ENCODE data around the gene SHROOM1.
"Not testable (repeated sequence)": the region's sequence is repeated elsewhere in the genome, so short reads cannot be mapped to it uniquely, and the experiment has no call there.

SHROOM1 gene

DNA sequence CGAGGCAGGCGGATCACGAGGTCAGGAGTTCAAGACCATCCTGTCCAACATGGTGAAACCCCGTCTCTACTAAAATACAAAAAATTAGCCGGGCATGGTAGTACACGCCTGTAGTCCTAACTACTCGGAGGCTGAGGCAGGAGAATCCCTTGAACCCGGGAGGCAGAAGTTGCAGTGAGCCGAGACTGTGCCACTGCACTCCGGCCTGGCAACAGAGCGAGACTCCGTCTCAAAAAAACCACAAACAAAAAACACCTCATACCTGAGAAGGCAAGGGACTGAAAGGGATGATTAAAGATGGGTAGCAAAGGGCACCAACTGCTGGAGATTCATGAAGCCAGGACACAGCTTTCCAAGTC, 23.7 kb downstream of the SHROOM1 start:
- DNase-seq (ENCODE audit: low read depth in 2 of 2) = not testable (repeated sequence)

- DNase-seq (ENCODE audit: low read depth in 2 of 2) = not testable (repeated sequence)
These were observed 24.6 kb downstream of the SHROOM1 start for GRCh38 chr5:132805872-132806271.

GRCh38 chr5:132804219-132804618, 26.2 kb downstream of the SHROOM1 start:
- not testable (repeated sequence) for DNase-seq (ENCODE audit: low read depth in 2 of 2)

GRCh38 chr5:132802685-132803066, 27.8 kb downstream of the SHROOM1 start:
- DNase-seq (ENCODE audit: low read depth in 2 of 2) = not testable (repeated sequence)

GRCh38 chr5:132802044-132802684, 28.3 kb downstream of the SHROOM1 start:
- no peak for DNase-seq (ENCODE audit: low read depth in 2 of 2)

DNA sequence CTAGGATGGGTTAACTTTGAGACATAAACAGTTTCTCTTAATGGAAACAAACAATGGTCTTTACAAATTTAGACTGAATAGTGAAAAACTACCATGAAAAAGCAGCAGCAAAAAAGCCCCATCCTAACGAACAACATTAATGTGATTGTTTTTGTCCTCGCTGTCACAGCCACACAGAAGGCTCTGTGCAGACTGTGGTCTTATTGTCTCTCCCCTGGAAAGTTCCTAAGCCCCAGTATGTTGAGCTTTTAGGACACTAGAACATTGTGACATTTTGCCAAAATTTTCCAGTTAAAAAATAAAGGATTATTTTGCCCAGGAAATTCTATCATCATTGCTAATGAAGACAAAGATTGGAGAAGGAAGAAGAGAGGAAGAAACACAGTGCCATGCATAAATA, 29.9 kb downstream of the SHROOM1 start:
- DNase-seq (ENCODE audit: low read depth in 2 of 2) = no peak

DNA sequence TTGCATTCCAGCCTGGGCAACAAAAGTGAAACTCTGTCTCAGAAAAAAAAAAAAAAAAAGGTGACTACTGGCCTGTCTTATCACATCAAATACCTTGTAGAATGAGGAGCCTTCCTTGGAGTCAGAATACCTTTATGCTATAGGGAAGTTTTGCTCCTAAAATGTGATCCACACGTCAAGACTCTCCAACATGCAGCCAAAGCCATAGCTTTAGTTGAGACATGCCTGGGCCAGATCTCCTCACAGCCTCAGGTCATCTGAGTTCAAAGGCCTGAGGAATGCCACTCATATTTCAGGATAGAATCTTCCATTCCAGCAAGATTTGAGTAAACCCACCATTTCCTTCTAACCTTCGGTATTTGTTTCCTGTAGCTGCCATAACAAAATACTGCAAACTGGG, 31.1 kb downstream of the SHROOM1 start:
- no peak for DNase-seq (ENCODE audit: low read depth in 2 of 2)

GRCh38 chr5:132797651-132798050, 32.8 kb downstream of the SHROOM1 start:
- no peak for DNase-seq (ENCODE audit: low read depth in 2 of 2)

GRCh38 chr5:132791026-132791425, 39.4 kb downstream of the SHROOM1 start:
- no peak for DNase-seq (ENCODE audit: low read depth in 2 of 2)

DNA sequence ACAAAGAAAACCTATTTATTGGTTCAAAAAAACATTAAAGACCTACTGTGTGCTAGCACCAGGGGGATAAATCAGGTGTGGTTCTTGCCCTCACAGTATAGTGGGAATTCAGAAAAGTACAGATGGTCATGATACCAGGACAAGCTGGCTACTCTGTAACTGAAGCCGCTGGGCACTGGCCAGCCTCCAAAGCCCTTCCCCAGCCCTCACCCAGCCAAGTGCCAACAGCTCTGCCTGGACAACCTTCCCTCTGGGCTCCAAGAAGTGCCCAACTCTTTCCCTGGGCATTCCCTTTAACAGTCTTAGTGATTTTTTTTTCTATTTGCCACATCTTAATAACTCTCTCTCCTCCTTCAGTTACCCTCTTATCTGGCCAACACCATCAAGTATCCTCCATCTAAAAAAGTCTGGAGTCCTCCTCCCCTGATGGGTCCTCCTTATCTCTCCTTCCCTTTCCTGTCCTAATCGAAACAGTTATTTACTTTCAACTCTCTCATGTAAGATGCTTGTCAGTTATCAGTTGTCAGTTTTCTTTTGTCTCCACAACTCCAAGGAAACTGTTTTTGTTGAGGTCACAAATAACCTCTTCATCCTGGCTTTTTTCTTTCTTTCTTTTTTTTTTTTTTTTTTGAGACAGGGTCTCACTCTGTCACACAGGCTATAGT, 40.1 kb downstream of the SHROOM1 start:
- DNase-seq (ENCODE audit: low read depth in 2 of 2) = no peak

GRCh38 chr5:132788990-132789886, 41.2 kb downstream of the SHROOM1 start:
- DNase-seq (ENCODE audit: low read depth in 2 of 2) = no peak

DNA sequence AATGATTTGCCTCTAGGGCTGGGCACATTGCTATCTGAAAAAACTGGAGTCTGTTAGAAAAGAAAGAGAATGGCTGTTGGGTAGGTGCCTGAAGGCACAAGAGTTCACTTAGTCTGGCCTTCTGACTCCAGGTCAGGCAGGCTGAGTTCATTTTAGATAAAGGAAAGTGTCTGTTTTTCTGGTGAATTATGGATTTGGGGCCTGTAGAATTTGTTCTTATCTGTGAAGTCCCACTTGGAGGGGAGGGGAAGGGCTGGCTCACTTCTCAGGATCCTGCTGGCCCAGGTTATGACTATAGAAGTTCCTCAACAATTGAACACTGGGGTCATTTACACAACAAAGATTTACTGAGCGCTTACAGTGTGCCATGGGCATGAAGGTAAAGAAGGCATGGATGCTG, 41.9 kb downstream of the SHROOM1 start:
- no peak for DNase-seq (ENCODE audit: low read depth in 2 of 2)

- DNase-seq (ENCODE audit: low read depth in 2 of 2) = no peak
These were observed 43.4 kb downstream of the SHROOM1 start for GRCh38 chr5:132787076-132787475.

DNA sequence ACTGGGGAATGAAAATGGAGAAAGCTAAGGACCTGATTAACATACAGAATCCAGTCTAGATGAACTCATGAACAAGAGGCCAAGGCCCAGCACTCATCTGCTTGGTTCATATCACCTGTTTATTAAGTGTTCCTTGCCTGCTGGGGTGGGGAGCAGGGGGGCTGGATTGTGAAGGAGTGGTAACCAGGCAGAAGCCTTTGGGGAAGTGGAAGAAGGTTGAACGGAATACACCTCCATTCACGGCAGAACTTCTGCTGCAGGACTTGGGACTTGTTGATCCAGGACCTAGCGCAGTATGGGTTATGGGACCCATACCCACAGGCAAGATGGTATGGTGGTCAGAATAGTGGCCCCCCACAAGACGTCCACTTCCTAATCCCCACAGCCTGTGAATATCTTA, 44.6 kb downstream of the SHROOM1 start:
- no peak for DNase-seq (ENCODE audit: low read depth in 2 of 2)

DNA sequence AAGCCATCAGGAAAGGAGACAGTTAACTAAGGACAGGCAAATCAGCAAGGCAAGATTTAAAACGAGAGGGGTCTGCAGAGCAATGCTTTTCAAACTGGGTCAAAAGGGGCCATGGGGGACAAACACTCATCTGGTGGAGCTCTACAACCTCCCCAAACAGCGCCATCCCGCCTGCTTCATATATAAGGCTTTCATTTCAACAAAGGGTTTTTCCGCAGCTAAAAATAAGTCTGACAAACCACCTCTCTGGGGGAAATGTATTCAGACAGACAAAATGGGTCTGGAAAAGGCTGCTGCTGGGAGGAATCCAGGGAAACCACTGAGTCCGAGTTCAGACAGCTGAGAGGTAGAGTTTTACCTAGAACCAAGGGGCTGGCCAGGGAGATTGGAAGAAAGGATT, 45.1 kb downstream of the SHROOM1 start:
- DNase-seq (ENCODE audit: low read depth in 2 of 2) = no peak

- DNase-seq (ENCODE audit: low read depth in 2 of 2) = no peak
These were observed 48.3 kb downstream of the SHROOM1 start for GRCh38 chr5:132782101-132782500.

DNA sequence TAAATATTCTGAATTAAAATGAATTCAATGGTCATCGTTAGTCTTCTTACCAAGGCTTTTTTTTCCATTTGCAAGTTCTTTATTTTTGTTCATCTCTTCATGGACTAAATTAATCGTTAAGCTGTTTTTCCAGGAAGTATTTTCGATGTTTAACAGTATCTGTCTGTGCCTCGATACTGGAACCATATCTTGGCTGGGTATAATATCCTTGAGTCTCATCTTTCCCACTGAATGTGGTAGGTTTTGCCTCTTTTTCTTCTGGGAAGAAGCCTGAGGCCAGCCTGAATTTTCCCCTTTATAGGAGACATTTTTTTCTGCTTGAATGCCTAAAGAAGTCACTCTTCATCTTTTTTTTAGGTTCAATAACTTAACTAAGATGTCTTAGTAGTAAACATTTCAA, 49.4 kb downstream of the SHROOM1 start:
- DNase-seq (ENCODE audit: low read depth in 2 of 2) = no peak

DNA sequence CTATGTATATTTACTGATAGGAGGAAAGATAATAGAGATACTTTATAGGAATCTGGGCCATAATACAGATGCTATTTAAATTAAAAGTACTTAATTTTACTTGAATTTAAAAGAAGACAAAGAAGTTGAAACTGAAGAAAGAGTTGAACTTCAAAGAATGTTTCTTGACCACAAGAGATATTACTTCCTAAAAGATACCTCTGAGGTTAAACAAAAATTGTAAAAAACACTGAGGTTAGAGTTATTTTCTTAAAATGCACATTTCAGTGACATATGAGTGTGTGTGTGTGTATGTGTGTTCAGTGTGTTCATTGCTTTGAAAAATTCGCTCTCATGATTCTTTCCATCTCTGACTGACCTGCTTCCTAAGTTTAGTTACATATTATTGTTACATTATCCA, 49.9 kb downstream of the SHROOM1 start:
- no peak for DNase-seq (ENCODE audit: low read depth in 2 of 2)

DNA sequence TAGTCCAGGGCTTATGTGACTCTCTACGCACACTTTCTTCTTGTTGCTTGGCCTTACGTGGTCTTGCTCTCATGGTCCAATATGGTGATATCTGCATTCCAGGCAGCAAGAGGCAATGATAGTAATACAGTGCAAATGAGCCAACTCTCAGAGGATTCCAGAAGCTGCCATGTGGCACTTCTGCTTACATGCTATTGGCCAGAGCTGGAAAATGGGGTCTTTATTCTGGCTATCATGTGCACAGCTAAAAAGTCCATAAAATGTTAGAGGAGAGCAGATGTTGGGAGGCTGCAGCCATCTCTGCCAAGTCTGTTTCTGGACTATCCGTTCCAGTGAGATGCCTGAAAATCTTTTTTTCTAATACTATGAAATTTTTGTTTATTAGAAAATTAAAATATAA, 50.5 kb downstream of the SHROOM1 start:
- no peak for DNase-seq (ENCODE audit: low read depth in 2 of 2)

DNA sequence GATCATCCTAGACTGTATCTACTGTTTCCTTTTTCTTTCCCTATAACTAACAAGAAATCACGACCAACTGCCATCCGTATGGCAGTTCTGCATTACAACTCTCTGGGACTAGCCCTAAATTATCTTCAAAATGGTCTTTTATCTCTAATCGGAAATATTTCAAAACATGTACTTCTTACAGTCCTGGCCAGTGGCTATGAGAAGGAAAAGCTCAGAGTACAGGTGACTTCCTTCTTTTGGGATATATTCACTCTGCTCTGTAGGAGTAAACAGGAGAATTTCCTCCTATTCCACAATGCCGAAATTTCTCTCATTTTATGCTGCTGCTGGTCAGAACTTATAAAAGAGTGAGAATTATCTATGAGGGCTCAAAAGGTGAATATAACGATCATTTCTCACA, 51.6 kb downstream of the SHROOM1 start:
- no peak for DNase-seq (ENCODE audit: low read depth in 2 of 2)

DNA sequence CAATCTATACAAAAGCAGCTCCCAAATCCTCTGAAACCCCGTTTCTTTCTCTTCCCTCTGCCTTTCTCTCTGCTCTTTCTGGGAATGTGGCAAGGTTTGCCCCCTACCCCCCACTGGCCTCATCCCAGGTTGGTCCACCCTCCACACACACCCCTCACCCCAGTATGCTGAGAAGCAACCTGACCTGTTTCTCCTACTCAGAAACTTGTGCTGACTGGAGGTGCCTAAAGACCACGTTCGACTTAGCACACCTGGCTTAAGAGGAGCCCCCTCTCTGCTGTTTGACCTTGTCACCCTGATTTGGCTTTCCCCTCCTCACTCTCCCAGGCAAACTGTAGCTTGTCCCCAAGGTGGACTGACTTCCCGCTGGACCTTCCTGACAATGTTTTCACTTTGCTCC, 52.3 kb downstream of the SHROOM1 start:
- DNase-seq (ENCODE audit: low read depth in 2 of 2) = no peak

DNA sequence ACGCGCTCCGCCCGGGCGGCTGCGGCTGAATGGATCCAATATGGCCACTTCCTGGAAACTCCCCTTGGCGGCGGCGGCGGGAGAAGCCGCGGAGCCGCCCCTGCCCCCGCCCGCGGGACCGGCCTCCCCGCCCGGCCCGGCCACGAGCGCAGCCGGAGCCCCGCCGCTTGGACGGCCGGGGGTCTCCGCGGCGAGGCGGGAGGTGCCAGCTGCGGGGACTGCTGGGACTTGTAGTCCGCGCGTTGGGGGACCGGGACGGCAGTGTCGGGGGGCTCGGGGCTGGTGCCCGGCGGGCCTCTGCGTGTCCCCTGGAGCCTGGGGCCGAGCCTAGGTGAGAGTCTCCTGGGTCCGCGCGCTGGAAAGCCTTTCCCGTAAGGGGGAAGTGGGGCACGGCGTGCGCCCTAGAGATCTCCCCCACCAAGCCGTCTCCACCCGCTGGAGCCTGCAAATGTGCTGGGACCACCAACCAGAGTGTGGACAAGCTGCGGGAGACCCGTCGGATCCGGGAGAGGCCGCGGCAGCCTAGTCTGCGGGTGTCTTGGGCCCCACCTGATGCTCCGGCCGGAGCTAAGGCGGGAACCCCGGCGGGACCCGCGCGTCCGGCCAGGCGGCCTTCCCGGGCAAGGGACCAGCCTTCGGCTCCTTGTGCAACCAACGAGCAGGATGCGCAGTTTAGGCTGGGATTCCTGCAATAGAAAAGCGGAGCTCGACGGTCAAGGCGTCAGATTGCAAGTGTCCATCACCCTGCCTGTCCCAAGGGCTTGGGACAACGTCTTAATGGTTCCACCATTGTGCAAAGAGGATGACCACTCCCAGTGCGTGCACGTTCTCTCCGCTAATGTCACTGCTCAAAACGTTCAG, 53.0 kb downstream of the SHROOM1 start, which contains the start of gene SEPTIN8:
Gene SEPTIN8 (minus strand): TSS at position 31 of the 861 bp plus-strand sequence. CDS start 102 bp downstream, outside the sequence.
- DNase-seq (ENCODE audit: low read depth in 2 of 2) = peak in 1 of 2 donors; percentile 10

All from stimulated activated CD4-positive, alpha-beta T cell treated with anti-CD3 and anti-CD28 coated beads, Interleukin-1b, Interleukin-23, amount 100 ng/mL, for 1 hour (primary cell).